Fibroblast of pulmonary artery (primary cell): Measurements from ENCODE around the gene IFNL3.

Experiments used
- DNase-seq: peaks from one replicate; pipeline ENCODE4 v3.0.0-alpha.2; 2010; ENCODE audit warnings: low read depth
- H3K4me3 ChIP-seq: replicated peaks from 2 replicates; pipeline ENCODE4 v1.5.1; 2011; ENCODE audit warnings: low read depth, mild to moderate bottlenecking, control low read depth, low read length, moderate library complexity
- TF ChIP-seq, protein P1 (sequence below): IDR thresholded peaks from 2 replicates; pipeline ENCODE4 v1.5.1; 2011; ENCODE audit warnings: mild to moderate bottlenecking, control low read depth, low read length, inconsistent platforms; ENCODE audit errors: missing control alignments

IFNL3 gene

GRCh38 chr19:39194832-39195542, 49.8 kb downstream of the IFNL3 start:
- TF ChIP-seq, protein P1, sequence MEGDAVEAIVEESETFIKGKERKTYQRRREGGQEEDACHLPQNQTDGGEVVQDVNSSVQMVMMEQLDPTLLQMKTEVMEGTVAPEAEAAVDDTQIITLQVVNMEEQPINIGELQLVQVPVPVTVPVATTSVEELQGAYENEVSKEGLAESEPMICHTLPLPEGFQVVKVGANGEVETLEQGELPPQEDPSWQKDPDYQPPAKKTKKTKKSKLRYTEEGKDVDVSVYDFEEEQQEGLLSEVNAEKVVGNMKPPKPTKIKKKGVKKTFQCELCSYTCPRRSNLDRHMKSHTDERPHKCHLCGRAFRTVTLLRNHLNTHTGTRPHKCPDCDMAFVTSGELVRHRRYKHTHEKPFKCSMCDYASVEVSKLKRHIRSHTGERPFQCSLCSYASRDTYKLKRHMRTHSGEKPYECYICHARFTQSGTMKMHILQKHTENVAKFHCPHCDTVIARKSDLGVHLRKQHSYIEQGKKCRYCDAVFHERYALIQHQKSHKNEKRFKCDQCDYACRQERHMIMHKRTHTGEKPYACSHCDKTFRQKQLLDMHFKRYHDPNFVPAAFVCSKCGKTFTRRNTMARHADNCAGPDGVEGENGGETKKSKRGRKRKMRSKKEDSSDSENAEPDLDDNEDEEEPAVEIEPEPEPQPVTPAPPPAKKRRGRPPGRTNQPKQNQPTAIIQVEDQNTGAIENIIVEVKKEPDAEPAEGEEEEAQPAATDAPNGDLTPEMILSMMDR: no peak
- no peak overlapping the region for H3K4me3 ChIP-seq
- no peak for DNase-seq

DNA sequence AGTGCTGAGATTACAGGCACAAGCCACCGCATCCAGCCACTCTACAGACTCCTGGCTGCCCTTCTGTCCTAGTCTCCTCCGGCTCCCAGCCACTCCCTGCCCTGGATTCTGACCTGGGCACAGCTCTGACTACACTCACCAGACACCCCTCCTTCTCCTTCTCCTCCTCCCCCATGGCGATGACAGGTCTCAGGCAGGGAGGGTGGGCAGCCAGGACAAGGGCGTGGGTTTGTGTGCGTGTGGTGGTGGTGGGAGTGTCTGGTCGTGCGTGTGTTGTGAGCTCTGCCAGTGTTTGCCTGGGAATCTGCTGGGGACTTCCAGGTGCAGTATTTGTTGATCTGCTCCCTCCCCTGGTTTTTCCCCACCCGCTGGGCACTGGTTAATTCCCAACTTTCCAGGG, 51.0 kb downstream of the IFNL3 start:
- peak; percentile 17 for DNase-seq
- TF ChIP-seq, protein P1: no peak
- no peak overlapping the region for H3K4me3 ChIP-seq
